ENCODE measurements around the gene MKRN2. TPM values are rescaled to one million over a fixed set of nuclear protein-coding genes. Genes with fewer than 3 reads are reported as not detected.

The MKRN2 gene
- total RNA-seq, 1 experiment from 2014 or later, result 27.9 TPM

GRCh38 chr3:12569836-12570235, 12.9 kb downstream of the MKRN2 start:
- TF ChIP-seq POLR2AphosphoS5 (IDR thresholded peaks at IDR 0.05; ENCODE audit: low read depth, low read length) (no peak), EGR1 (IDR thresholded peaks at IDR 0.05; ENCODE audit: low read depth) (no peak), JUND (IDR thresholded peaks at IDR 0.05) (no peak), EZH2 (IDR thresholded peaks at IDR 0.05) (no peak), MAX (IDR thresholded peaks at IDR 0.05) (no peak), CBX3 (IDR thresholded peaks at IDR 0.05; ENCODE audit: low read depth) (no peak), CEBPB (IDR thresholded peaks at IDR 0.05; ENCODE audit: low read depth) (no peak), ELF1 (IDR thresholded peaks at IDR 0.05; ENCODE audit: borderline replicate concordance, low read depth) (no peak), ZFX (IDR thresholded peaks at IDR 0.05) (no peak), FOSL1 (IDR thresholded peaks at IDR 0.05; ENCODE audit: low read depth) (no peak), RAD21 (IDR thresholded peaks at IDR 0.05; ENCODE audit: low read depth) (no peak), YY1 (IDR thresholded peaks at IDR 0.05; ENCODE audit: extremely low read depth, insufficient replicate concordance, low read depth, low read length) (no peak), SIN3A (IDR thresholded peaks at IDR 0.05; ENCODE audit: low read depth) (no peak), TCF7L2 (IDR thresholded peaks at IDR 0.05; ENCODE audit: borderline replicate concordance, extremely low read depth, insufficient read depth, insufficient read length) (no peak), EZH2phosphoT487 (IDR thresholded peaks at IDR 0.05; ENCODE audit: borderline replicate concordance) (no peak), POLR2A (IDR thresholded peaks at IDR 0.05; ENCODE audit: borderline replicate concordance, extremely low read depth, insufficient read depth, insufficient read length) (no peak)
- TF ChIP-seq, protein P1, sequence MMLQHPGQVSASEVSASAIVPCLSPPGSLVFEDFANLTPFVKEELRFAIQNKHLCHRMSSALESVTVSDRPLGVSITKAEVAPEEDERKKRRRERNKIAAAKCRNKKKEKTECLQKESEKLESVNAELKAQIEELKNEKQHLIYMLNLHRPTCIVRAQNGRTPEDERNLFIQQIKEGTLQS (IDR thresholded peaks at IDR 0.05), result no peak
- TF ChIP-seq, protein P2, sequence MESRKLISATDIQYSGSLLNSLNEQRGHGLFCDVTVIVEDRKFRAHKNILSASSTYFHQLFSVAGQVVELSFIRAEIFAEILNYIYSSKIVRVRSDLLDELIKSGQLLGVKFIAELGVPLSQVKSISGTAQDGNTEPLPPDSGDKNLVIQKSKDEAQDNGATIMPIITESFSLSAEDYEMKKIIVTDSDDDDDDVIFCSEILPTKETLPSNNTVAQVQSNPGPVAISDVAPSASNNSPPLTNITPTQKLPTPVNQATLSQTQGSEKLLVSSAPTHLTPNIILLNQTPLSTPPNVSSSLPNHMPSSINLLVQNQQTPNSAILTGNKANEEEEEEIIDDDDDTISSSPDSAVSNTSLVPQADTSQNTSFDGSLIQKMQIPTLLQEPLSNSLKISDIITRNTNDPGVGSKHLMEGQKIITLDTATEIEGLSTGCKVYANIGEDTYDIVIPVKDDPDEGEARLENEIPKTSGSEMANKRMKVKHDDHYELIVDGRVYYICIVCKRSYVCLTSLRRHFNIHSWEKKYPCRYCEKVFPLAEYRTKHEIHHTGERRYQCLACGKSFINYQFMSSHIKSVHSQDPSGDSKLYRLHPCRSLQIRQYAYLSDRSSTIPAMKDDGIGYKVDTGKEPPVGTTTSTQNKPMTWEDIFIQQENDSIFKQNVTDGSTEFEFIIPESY (IDR thresholded peaks at IDR 0.05; ENCODE audit: extremely low read depth, insufficient replicate concordance, low read length), result no peak
- TF ChIP-seq, protein P3, sequence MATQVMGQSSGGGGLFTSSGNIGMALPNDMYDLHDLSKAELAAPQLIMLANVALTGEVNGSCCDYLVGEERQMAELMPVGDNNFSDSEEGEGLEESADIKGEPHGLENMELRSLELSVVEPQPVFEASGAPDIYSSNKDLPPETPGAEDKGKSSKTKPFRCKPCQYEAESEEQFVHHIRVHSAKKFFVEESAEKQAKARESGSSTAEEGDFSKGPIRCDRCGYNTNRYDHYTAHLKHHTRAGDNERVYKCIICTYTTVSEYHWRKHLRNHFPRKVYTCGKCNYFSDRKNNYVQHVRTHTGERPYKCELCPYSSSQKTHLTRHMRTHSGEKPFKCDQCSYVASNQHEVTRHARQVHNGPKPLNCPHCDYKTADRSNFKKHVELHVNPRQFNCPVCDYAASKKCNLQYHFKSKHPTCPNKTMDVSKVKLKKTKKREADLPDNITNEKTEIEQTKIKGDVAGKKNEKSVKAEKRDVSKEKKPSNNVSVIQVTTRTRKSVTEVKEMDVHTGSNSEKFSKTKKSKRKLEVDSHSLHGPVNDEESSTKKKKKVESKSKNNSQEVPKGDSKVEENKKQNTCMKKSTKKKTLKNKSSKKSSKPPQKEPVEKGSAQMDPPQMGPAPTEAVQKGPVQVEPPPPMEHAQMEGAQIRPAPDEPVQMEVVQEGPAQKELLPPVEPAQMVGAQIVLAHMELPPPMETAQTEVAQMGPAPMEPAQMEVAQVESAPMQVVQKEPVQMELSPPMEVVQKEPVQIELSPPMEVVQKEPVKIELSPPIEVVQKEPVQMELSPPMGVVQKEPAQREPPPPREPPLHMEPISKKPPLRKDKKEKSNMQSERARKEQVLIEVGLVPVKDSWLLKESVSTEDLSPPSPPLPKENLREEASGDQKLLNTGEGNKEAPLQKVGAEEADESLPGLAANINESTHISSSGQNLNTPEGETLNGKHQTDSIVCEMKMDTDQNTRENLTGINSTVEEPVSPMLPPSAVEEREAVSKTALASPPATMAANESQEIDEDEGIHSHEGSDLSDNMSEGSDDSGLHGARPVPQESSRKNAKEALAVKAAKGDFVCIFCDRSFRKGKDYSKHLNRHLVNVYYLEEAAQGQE (IDR thresholded peaks at IDR 0.05; ENCODE audit: low read depth), result no peak
- no peak for ATAC-seq
- H3K79me2 ChIP-seq (ENCODE audit: insufficient read depth, low read length), result peaks cover 40% of the 10 kb centered on the region
- H3K9me2 ChIP-seq (ENCODE audit: insufficient read depth), result no peaks in the 10 kb centered on the region
- no peak overlapping the region for H3K4me2 ChIP-seq (ENCODE audit: low read length)
- CTCF ChIA-PET, result no interaction called here
- intact Hi-C loops (cut with micrococcal nuclease), result no loop called here
- BruUV-seq (replicated peaks), result no TSS peak
- RAD21 ChIA-PET (ENCODE audit: low non-redundant PET in 1 of 2, low total read pairs in 2 of 2, uncharacterized antibody in 2 of 2, unreplicated experiment in 2 of 2), result no interaction called here
- no peaks in the 10 kb centered on the region for H3K9me3 ChIP-seq (ENCODE audit: control insufficient read depth in 1 of 2, insufficient read depth in 1 of 2, low read depth in 1 of 2, low read length in 2 of 2)
- H3K9ac ChIP-seq (ENCODE audit: low read length), result no peak overlapping the region
- 0 out of 2 replicates have a peak, but pooled peaks cover 5% of the 10 kb centered on the region for H4K20me1 ChIP-seq (ENCODE audit: insufficient read depth)
- no peak overlapping the region for H3K4me3 ChIP-seq (replicated peaks in 1 of 2; ENCODE audit: low read depth in 1 of 2, low read length in 2 of 2)
- H3K27ac ChIP-seq (ENCODE audit: low read depth, low read length), result no peak overlapping the region
- POLR2A ChIA-PET, result no interaction called here
- H3K4me1 ChIP-seq (ENCODE audit: control insufficient read depth in 1 of 2, insufficient read depth in 2 of 2, low read length in 2 of 2), result no peaks in the 10 kb centered on the region
- H2AFZ ChIP-seq (ENCODE audit: low read depth, low read length, poor library complexity, severe bottlenecking), result no peak overlapping the region
- peaks cover 25 to 28% of the 10 kb centered on the region in 2 experiments; a peak in 3 of 4 replicates for H3K36me3 ChIP-seq (ENCODE audit: control insufficient read depth in 1 of 2, insufficient read depth in 2 of 2, low read length in 2 of 2)
- DNase-seq (ENCODE audit: low read depth, low spot score), result no peak
- no peaks in the 10 kb centered on the region for H3K27me3 ChIP-seq (ENCODE audit: insufficient read depth, low read length)

All from HCT116 (cell line).